HL-60 (cell line): ENCODE measurements around the gene KLK13.

ENCODE experiments used
- DNase-seq, 2 experiments: peaks; one replicate each; pipeline ENCODE4 v3.0.0-alpha.2; 2010 to 2020; ENCODE audit warnings: low read depth in 1 of 2, low spot score in 1 of 2
- H3K27ac ChIP-seq: fragments of 250-450 bp; sonication (Bioruptor Pico); replicated peaks from 2 replicates; pipeline ENCODE4 v1.5.1; 2020; ENCODE audit warnings: mild to moderate bottlenecking, moderate library complexity
- H3K27me3 ChIP-seq: fragments of 250-450 bp; sonication (Bioruptor Pico); 2 replicates; pipeline ENCODE4 v1.5.1; 2021; ENCODE audit warnings: mild to moderate bottlenecking, moderate library complexity; ENCODE audit not compliant: insufficient read depth, poor library complexity, severe bottlenecking
- H3K4me3 ChIP-seq: replicated peaks from 2 replicates; pipeline ENCODE4 v1.5.1; 2011; ENCODE audit warnings: mild to moderate bottlenecking, control low read depth, low read length; ENCODE audit not compliant: insufficient read depth
- CTCF ChIP-seq: IDR thresholded peaks from one replicate; pipeline ENCODE4 v1.5.1; 2011; ENCODE audit warnings: low read length, control low read depth, inconsistent platforms; ENCODE audit not compliant: insufficient read depth
- GABPA ChIP-seq: IDR thresholded peaks from 2 replicates; pipeline ENCODE4 v1.6.1; 2012; ENCODE audit warnings: low read depth
- POLR2AphosphoS5 ChIP-seq: IDR thresholded peaks from 2 replicates; pipeline ENCODE4 v1.6.1; 2012; ENCODE audit warnings: low read depth
- SPI1 ChIP-seq: IDR thresholded peaks from 2 replicates; pipeline ENCODE4 v1.6.1; 2012; ENCODE audit warnings: low read depth, mild to moderate bottlenecking, borderline replicate concordance
- TF ChIP-seq, protein P1 (sequence below): IDR thresholded peaks from 2 replicates; pipeline ENCODE4 v1.6.1; 2012; ENCODE audit warnings: low read depth; ENCODE audit not compliant: insufficient replicate concordance

Gene KLK13

GRCh38 chr19:51007488-51007887, 57.4 kb downstream of the KLK13 start:
- no peak overlapping the region for H3K4me3 ChIP-seq
- peaks cover 1% of the 10 kb centered on the region for H3K27me3 ChIP-seq
- no peak for DNase-seq
- H3K27ac ChIP-seq: no peak overlapping the region
- TF ChIP-seq SPI1: no peak
- TF ChIP-seq CTCF: no peak
- TF ChIP-seq, protein P1, sequence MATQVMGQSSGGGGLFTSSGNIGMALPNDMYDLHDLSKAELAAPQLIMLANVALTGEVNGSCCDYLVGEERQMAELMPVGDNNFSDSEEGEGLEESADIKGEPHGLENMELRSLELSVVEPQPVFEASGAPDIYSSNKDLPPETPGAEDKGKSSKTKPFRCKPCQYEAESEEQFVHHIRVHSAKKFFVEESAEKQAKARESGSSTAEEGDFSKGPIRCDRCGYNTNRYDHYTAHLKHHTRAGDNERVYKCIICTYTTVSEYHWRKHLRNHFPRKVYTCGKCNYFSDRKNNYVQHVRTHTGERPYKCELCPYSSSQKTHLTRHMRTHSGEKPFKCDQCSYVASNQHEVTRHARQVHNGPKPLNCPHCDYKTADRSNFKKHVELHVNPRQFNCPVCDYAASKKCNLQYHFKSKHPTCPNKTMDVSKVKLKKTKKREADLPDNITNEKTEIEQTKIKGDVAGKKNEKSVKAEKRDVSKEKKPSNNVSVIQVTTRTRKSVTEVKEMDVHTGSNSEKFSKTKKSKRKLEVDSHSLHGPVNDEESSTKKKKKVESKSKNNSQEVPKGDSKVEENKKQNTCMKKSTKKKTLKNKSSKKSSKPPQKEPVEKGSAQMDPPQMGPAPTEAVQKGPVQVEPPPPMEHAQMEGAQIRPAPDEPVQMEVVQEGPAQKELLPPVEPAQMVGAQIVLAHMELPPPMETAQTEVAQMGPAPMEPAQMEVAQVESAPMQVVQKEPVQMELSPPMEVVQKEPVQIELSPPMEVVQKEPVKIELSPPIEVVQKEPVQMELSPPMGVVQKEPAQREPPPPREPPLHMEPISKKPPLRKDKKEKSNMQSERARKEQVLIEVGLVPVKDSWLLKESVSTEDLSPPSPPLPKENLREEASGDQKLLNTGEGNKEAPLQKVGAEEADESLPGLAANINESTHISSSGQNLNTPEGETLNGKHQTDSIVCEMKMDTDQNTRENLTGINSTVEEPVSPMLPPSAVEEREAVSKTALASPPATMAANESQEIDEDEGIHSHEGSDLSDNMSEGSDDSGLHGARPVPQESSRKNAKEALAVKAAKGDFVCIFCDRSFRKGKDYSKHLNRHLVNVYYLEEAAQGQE: no peak
- no peak for TF ChIP-seq POLR2AphosphoS5
- no peak for TF ChIP-seq GABPA

DNA sequence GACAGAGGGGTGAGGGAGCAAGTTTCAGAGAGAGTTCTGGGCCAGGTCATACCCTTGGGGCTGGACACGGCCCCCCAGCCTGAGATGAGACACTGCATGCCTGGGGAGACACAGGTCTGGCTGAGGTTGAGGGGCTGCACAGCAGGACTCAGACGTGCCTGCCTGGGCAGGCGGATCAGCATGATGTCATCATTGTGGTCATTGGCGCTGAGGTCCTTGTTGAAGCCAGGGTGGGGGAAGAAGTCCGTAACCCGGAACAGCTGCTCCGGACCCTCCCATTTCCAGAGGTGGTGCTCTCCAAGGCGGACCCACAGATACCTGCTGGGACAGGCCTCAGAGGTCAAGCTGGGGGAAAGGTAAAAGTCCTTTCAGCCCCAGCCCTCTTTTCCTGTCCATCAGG, 58.5 kb downstream of the KLK13 start:
- TF ChIP-seq POLR2AphosphoS5 (no peak), SPI1 (no peak), GABPA (no peak), CTCF (no peak)
- TF ChIP-seq, protein P1: no peak

More for the DNA sequence above, 58.5 kb downstream of the KLK13 start:
- Histone ChIP-seq H3K27me3 (peaks cover 3% of the 10 kb centered on the region), H3K4me3 (no peak overlapping the region), H3K27ac (no peak overlapping the region)
- no peak for DNase-seq
